ENCODE data around the gene LYRM2.

GRCh38 chr6:89589297-89590025 is 49.1 kb downstream of the LYRM2 start:
- TF ChIP-seq CTCF (IDR thresholded peaks at IDR 0.05; ENCODE audit: low read length): no peak
- no peak for TF ChIP-seq EZH2phosphoT487 (IDR thresholded peaks at IDR 0.05; ENCODE audit: low read length)

Data from MM.1S (cell line).